Nephron (organoid): Measurements from ENCODE around the gene ZNF207.
A peak's percentile ranks its signal among the peaks of the same experiment; 100 is the strongest.
"Not testable (repeated sequence)": the region's sequence is repeated elsewhere in the genome, so short reads cannot be mapped to it uniquely, and the experiment has no call there.

ENCODE experiments used
- H3K27ac Mint-ChIP-seq, 3 experiments: 2 replicates each; pipeline ENCODE4 v1.8.0; 2020; ENCODE audit warnings: mixed read lengths in 3 of 3, mild to moderate bottlenecking in 2 of 3, moderate library complexity in 1 of 3
- H3K27me3 Mint-ChIP-seq: 2 replicates; pipeline ENCODE4 v1.8.0; 2021; ENCODE audit warnings: low read depth, mild to moderate bottlenecking, moderate library complexity, mixed read lengths
- H3K36me3 Mint-ChIP-seq: 2 replicates; pipeline ENCODE4 v1.8.0; 2020; ENCODE audit warnings: low read depth, mixed read lengths
- H3K4me1 Mint-ChIP-seq: 2 replicates; pipeline ENCODE4 v1.8.0; 2020; ENCODE audit warnings: mixed read lengths
- H3K4me3 Mint-ChIP-seq, 3 experiments: 2 replicates each; pipeline ENCODE4 v1.8.0; 2020; ENCODE audit warnings: mild to moderate bottlenecking in 3 of 3, mixed read lengths in 3 of 3, moderate library complexity in 2 of 3
- H3K9me3 Mint-ChIP-seq: 2 replicates; pipeline ENCODE4 v1.8.0; 2020; ENCODE audit warnings: mixed read lengths
- TF ChIP-seq, protein P1 (sequence below), 3 experiments: fragments of 200-600 bp; sonication (generic); IDR thresholded peaks; one replicate each; pipeline ENCODE4 v1.5.0; 2021; ENCODE audit warnings: antibody characterized with exemption in 3 of 3; ENCODE audit not compliant: unreplicated experiment in 3 of 3

ZNF207 gene

DNA sequence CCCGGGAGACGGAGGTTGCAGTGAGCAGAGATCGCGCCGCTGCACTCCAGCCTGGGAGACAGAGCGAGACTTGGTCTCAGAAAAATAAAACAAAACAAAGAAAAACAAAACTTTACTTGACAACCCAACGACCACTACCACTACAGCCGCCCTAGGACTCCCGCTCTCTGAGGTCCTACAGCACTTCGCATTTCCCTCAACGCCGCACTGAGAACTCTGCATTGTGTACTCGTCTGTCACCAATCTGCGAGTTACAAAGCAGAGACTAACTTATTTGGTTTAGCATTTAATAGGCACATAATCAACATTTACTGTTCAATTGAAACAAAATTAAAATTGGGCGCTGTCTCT is 479 bp upstream of the ZNF207 start:
- H3K4me3 Mint-ChIP-seq, result peak overlapping the region; percentile 97 to 100 (median 99)
- no peaks in the 10 kb centered on the region for H3K9me3 Mint-ChIP-seq
- peaks cover 28% of the 10 kb centered on the region for H3K4me1 Mint-ChIP-seq
- TF ChIP-seq, protein P1, sequence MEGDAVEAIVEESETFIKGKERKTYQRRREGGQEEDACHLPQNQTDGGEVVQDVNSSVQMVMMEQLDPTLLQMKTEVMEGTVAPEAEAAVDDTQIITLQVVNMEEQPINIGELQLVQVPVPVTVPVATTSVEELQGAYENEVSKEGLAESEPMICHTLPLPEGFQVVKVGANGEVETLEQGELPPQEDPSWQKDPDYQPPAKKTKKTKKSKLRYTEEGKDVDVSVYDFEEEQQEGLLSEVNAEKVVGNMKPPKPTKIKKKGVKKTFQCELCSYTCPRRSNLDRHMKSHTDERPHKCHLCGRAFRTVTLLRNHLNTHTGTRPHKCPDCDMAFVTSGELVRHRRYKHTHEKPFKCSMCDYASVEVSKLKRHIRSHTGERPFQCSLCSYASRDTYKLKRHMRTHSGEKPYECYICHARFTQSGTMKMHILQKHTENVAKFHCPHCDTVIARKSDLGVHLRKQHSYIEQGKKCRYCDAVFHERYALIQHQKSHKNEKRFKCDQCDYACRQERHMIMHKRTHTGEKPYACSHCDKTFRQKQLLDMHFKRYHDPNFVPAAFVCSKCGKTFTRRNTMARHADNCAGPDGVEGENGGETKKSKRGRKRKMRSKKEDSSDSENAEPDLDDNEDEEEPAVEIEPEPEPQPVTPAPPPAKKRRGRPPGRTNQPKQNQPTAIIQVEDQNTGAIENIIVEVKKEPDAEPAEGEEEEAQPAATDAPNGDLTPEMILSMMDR (IDR thresholded peaks at IDR 0.05; ENCODE audit: unreplicated experiment in 3 of 3), result no peak
- H3K36me3 Mint-ChIP-seq, result peaks cover 33% of the 10 kb centered on the region
- no peaks in the 10 kb centered on the region for H3K27me3 Mint-ChIP-seq
- peak overlapping the region; percentile 99 to 100 (median 100) for H3K27ac Mint-ChIP-seq

DNA sequence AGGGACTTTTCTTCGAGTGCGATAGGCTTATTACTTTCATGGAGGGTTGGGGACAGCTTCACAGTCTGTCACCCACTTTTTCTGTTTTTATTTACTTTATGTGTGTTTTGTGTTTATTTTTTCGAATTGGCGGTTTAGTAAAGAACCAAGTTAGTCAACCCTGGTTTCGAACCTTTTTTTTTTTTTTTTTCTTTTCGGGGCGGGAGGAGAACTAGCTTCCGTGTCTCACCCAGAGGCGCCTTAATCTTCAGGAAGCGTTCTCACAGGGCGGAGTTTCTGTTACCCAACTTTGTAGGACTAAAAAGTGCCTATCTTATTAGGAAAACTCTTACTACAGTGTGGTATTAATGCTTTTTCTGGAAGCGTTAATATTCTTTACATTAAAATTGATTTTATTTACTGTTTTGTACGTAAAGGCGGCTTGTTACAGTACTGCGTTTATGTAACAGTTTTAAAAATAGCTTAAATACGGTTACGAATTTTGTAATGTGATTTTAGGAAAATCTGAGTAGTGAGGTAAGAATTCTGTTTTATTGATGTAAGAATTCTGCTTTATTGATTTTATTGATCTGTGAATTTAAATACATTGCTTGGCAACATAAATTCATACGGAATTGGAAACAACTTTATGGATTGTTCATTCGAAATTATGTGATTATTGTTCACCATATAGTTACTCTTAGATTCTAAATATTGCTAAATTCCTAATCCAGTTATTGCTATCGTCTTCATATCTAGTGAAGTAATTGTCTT is 885 bp downstream of the ZNF207 start:
- H3K27ac Mint-ChIP-seq, result peak overlapping the region; percentile 99 to 100 (median 100)
- peaks cover 45% of the 10 kb centered on the region for H3K36me3 Mint-ChIP-seq
- no peaks in the 10 kb centered on the region for H3K27me3 Mint-ChIP-seq
- no peaks in the 10 kb centered on the region for H3K9me3 Mint-ChIP-seq
- TF ChIP-seq, protein P1 (IDR thresholded peaks at IDR 0.05; ENCODE audit: unreplicated experiment in 3 of 3), result no peak
- H3K4me3 Mint-ChIP-seq, result peak overlapping the region; percentile 97 to 100 (median 99)
- peaks cover 41% of the 10 kb centered on the region for H3K4me1 Mint-ChIP-seq

DNA sequence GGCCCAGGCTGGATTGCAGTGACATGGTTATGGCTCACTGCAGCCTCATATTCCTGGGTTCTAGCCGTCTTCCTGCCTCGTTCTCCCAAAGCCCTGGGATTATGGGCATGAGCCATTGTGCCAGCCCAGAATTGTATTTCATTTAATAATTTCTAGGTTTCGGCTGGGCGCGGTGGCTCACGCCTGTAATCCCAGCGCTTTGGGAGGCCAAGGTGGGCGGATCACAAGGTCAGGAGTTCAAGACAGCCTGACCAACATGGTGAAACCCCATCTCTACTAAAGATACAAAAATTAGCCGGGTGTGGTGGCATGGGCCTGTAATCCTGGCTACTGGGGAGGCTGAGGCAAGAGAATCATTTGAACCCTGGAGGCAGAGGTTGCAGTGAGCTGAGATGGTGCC is 2.8 kb downstream of the ZNF207 start:
- not testable (repeated sequence) for H3K9me3 Mint-ChIP-seq, H3K27me3 Mint-ChIP-seq, H3K27ac Mint-ChIP-seq
- H3K36me3 Mint-ChIP-seq, result peaks cover 52% of the 10 kb centered on the region
- peak overlapping the region; percentile 97 to 100 (median 99) for H3K4me3 Mint-ChIP-seq
- H3K4me1 Mint-ChIP-seq, result peaks cover 42% of the 10 kb centered on the region

DNA sequence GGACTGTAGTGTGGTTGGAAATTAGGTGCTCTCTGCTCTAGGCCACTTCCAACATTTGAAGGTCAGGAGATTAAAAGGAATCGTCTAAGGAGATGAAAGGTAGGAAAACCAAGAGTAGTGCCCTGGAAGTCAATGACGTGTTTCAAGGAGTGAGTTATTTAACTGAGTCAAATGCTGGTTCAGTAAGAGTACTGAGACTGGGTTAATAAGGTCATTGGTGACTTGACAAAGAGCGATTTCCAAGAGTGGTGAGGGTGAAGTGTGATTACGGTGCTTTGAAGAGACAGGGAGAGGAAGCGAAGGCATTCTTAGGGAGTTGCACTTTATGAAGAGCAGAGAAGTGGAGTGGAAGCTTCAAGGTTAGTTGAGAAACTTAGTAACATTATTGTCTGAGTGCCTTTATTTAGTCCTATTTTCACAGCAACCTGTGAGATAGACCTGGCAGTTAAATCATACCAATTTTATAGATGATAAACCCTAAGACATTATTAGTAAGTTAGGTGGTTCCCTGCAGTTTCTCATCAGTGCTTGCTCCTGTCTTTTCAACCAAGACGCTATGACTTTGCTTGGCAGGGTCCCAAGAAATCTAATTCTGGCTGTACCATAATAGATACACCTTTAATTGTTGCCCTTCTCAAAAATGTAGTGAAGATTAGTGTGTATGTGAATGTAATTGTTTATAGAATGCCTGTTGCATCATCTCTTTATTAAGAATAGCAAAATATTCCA is 5.9 kb downstream of the ZNF207 start:
- H3K27me3 Mint-ChIP-seq, result no peaks in the 10 kb centered on the region
- TF ChIP-seq, protein P1 (IDR thresholded peaks at IDR 0.05; ENCODE audit: unreplicated experiment in 3 of 3), result no peak
- H3K4me1 Mint-ChIP-seq, result peaks cover 36% of the 10 kb centered on the region
- peak overlapping the region; percentile 1 to 43 (median 5) for H3K4me3 Mint-ChIP-seq
- peaks cover 61% of the 10 kb centered on the region for H3K36me3 Mint-ChIP-seq
- H3K9me3 Mint-ChIP-seq, result no peaks in the 10 kb centered on the region
- peak overlapping the region in 1 of 3 experiments; percentile 38 for H3K27ac Mint-ChIP-seq

DNA sequence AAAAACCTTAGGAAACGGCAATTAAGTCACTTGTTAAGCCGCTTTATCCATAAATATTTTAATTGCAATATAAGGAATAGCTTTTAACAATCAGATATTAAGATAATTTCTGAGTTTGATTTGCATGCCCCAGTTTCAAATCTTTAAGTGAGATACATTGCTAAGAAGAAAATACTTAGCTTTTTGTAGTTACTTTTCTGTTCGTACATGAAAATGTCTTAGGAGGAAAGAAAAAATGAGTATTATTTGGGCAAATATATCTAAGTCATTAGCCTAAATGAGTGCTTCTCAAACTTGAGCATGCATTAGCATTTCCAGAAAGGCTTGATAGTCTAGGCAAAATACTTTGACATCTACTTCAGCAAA is 6.4 kb downstream of the ZNF207 start:
- Mint-ChIP-seq H3K9me3 (no peaks in the 10 kb centered on the region), H3K4me1 (peaks cover 33% of the 10 kb centered on the region), H3K4me3 (no peak overlapping the region), H3K27me3 (no peaks in the 10 kb centered on the region), H3K36me3 (peaks cover 64% of the 10 kb centered on the region), H3K27ac (no peak overlapping the region)
- TF ChIP-seq, protein P1 (IDR thresholded peaks at IDR 0.05; ENCODE audit: unreplicated experiment in 3 of 3), result no peak

DNA sequence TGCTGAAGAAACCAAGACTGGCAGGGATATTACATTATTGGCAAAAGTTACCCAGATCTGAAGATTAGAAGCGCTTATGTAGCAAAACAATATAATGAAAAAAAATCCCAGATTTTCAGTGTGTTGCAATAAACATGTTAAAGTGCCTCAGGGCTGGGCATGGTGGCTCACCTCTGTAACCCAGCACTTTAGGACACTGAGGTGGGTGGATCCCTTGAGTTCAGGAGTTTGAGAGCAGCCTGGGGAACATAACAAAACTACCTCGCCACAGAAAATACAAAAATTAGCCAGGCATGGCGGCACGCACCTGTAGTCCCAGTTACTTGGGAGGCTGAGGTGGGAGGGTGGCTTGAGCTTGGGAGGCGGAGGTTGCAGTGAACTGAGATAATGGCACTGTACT is 6.8 kb downstream of the ZNF207 start:
- Mint-ChIP-seq H3K27me3 (no peaks in the 10 kb centered on the region), H3K36me3 (peaks cover 63% of the 10 kb centered on the region), H3K27ac (no peak overlapping the region), H3K4me3 (no peak overlapping the region), H3K4me1 (peaks cover 30% of the 10 kb centered on the region), H3K9me3 (no peaks in the 10 kb centered on the region)
- TF ChIP-seq, protein P1 (IDR thresholded peaks at IDR 0.05; ENCODE audit: unreplicated experiment in 3 of 3), result no peak
